Measurements from ENCODE around the gene ARNT2.

GRCh38 chr15:80437334-80437891 lies 33.2 kb downstream of the ARNT2 start:
- TF ChIP-seq CTCF (IDR thresholded peaks at IDR 0.05) (no peak), POLR2A (IDR thresholded peaks at IDR 0.05) (no peak)
